NCI-H1048 (cell line): ENCODE data around the gene EHBP1.

Experiments
- DNase-seq: peaks from one replicate; lab custom pipeline; 2025; lab: John Stamatoyannopoulos, UW

The EHBP1 gene

DNA sequence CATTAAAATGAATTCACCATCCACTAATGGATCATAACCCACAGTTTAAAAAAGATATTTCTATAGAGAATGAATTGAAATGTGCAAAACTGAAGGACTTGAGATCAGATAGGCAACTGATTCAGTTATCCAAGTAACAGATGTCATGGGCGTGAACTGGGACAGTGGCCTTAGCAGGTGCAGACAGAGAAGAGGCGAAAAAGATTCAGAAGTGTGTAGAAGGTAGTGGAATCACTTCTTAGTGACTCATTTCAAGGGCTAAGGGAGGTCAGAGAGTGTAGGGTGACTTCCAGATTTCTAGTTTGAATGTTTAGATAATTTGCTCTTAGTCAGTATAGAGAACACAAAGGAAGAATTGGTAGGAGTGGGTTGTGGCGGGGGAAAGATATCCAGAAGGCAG, 79.7 kb downstream of the EHBP1 start:
- DNase-seq: no peak

DNA sequence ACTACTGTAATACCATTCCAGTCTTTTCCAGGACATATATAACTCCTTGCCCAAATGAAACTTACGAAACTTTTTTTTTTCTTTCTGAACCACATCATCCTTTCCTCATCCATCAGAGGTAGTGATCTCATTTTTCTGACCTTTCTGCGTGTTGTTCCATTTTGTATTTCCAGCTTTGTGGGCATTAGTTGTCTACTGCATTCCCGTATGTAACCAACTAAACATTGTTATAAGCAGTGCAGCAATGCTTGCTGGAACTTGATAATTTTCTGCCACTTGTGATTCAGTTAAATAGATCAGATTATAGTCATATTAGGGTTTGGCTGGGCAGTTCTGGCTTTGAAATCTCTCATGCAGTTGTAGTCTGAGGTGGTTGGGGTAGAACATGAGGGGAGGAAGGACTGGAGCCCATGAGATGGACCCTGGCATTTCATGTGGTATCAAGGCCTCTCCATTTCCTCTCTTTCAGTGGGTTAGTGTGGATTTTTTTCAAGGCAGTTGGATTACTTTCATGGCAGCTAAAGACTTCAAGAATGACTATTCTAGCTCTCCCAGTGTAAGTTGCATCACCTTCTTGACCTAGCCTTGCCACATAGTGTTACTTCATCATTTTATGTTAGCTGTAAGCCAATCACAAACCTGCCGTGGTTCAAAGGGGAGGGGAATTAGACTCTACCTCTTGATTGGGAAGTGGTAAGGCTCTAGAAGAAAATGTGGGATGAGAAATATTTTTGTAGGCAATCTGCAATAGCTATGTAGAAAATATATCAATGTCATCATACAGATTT, 80.5 kb downstream of the EHBP1 start:
- DNase-seq: no peak

DNA sequence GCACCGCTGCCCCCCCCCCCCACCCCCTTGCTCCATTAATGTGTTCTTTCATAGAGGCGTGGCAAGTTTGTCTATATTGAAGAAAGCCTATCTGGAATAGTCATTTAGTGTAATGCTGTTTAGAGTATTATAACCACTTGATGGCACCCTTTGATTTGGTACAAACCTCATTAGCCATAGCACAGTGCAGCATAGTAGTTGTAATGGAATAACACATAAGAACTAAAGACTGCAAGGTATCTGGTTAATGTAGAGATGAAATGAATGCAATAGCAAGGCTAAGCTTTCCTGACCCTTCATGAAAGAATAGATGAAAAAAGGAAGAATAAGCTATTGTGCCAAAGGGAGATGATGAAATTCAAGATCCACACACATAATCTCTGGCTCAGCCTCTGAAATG, 81.9 kb downstream of the EHBP1 start:
- no peak for DNase-seq

DNA sequence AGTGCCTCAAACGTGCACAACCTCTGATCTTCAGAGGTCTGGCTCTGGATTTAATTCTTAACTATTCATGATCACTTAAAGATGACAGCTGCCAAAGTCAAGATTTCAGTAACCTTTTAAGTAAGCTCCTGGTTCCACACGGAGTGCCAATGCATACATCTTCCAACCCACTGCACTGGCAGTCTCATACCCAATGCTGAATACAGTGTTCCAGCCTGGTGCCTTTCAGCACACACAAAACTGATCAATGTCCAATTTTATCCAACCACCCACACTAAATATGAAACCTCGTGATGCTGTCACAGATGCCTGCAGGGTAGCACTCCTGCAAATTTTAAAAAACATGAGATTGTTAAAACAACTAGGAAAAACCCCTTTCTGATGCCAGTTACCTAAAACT, 84.0 kb downstream of the EHBP1 start:
- DNase-seq: no peak

DNA sequence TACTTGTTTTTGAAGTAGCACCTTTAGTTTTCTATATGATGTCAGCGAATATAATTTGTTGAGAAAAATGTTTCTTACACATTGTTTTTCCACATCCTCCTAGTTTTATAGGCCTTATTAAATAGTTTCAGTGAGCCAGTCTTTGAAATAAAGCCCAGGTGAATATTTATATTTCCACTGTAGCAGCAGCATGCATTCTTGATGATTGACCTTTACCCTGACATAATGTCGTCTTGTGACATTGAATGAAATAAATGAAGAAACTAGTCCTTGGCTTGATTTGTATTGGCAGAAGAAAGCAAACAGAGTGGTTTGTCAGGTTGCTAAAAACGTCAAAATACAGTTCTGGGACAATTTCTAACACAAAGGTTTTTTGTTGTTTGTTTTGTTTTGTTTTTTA, 84.4 kb downstream of the EHBP1 start:
- no peak for DNase-seq

DNA sequence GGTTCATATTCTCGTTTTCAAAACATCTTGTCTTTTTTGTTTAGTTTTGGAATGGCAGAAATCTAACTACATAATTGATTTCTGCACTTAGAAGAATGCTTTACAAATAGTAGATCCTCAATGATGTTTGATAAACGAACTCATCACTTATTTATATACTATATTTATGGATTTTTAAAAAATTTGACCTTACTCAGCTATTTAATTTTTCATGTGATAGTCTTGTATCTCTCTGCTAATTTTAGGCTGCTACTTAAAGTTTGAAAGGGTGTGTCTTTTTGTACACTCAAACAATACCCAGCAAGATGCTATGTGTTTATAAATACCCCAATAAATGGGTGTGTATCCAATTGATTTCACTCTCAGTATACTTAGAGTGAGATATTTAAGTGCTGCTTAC, 86.9 kb downstream of the EHBP1 start:
- DNase-seq: no peak

DNA sequence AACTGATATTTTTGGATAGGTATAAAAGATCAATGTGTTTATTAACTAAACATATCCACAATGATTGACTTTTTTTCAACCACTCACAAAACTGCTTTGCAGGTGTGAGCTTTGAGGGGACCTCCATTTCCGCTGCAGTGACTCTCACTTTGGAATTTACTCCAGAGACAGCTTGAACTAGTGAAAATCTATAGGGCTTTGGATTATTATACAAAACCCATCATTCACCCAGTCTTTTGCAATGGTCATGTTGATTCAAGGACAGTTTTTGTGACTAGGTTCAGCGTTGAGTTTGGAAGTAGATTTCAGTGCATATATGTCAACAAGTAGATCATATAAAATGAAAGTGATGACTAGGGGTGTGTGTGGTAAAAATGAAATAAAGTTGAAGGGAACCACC, 87.7 kb downstream of the EHBP1 start:
- no peak for DNase-seq

DNA sequence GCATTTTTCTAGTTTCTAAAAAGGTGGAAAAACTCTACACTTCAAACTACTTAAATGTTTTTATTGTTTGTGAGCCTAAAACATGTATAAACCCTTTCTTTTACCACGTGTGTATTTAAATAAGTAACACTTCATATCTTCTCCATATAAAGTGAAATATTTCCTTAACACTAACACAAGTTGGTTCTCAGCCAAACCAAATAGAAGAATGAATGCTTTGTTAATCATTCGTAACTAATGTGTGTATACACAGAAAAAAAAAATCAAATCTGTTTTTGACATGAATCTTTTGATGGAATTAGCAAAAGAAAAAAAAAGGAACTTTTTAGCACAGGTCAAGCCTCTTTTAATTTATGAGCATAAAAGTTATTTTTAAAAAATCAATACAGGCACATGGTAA, 89.3 kb downstream of the EHBP1 start:
- DNase-seq: no peak

DNA sequence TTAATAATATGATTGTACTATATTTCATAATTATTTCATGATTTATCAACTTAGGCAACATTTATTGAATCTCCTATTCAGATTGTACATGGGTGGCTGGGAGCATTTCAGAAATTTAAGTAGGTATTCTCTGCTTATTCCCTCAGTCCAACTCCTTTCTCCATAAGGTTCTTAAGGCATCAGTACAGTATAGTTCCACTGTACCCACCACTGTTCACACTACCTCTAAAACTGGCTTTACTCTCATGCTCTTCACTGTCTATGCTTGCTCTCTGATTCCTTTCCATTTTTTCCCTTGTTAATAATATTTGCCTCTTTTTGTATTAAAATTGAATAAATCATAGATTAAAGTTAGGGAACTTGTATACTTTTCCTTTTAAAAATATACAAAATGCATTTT, 89.8 kb downstream of the EHBP1 start:
- no peak for DNase-seq

DNA sequence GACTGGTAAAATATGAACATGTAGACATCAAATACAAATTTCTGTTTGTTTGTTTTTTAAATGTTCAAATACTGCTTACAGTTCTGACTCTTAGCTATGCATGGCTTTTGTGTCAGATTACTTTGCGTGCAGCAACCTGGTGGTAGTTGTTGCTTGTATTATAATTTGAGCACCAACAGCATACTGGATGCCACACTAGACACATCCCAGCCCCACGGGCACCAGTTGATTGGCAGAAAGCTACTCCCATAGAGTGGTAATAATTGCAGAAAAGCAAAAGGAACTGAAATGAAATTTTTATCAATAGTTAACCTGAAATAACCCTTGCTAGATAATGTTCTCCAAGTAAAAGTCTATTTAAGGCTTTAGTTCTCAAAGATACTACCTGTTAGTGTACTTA, 91.6 kb downstream of the EHBP1 start:
- DNase-seq: no peak

DNA sequence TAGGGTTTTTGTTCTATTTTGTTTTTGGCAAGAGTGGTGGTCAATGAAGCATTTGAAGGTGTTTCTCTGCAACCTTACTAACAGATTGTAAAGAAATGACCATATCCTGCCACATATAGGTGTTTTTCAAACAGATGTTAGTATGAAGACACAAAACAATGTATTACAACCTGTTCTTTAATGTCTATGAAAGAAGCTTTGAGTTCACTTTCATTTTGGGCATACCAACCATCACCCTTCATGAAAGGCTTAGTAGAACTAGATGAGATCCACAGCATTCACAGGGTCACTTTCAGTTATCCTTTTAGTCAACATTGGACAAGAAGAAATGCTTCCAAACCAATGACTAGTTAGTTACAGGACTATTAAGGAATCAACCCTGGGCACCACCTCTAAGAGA, 95.1 kb downstream of the EHBP1 start:
- no peak for DNase-seq

DNA sequence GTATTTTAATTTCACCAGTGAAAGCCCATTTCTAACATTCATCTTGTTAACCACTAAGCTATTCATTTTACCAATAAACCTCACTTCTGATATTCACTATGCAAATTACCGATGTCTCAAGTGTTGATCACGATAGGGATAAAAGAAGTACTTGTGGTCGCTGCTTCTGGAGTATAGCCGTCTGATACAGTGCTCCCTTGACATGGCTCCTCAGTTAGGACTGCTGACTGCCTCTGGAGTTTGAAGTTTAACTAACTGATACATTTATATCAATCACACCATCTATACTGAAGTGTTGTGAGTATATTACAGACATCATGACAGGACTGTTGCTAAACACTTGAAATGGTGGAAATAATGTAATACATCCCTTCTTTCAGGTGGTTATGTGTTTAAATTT, 95.6 kb downstream of the EHBP1 start:
- no peak for DNase-seq

DNA sequence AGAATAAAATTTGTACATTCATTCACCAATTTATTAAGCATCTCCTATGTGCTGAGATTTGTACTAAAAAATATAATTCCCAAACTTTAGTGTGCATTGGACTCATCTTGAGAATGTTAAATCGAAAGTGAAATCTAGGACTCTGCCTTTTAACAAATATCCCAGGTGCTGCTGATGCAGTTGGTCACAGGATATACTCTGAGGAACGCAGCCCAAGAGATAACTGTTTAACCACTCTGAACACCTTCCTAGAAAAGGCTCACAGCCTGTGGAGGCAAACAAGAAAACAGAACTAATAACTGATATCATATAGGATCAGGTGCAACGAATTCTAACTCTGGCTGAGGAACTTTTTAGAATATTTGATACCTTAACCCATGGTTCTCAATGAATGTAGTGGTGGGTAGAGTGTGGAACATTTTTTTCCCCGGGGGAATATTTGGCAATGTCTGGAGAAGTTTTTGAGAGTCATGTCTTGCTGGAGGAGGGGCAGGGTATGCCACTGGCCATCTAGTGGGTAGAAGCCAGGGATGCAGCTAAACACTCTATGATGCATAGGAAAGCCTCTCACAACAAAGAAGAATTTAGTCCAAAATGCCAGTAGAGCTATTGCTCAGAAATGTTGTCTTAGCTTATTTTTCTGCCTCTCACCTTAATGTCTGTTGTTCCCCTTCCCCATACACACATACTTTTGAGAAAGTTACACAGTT, 96.5 kb downstream of the EHBP1 start:
- DNase-seq: no peak

DNA sequence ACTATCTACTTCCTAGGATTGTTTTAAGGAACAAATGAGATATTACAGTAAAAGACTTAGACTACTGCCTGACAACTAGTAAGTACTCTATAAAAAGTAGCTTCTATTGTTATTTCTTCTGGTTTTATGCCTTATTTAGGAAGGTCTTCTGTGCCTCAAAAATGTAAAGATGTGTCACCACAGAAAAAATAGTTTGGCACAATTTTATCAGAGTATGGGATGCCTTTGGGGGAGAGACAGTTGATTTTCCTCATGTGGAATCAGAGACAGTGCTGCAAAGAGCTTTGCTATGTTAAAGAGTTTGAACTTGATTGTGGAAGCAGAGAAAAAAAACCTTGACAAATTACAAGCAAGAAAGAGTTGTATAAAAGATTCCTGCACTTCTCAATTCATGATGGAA, 98.4 kb downstream of the EHBP1 start:
- no peak for DNase-seq

DNA sequence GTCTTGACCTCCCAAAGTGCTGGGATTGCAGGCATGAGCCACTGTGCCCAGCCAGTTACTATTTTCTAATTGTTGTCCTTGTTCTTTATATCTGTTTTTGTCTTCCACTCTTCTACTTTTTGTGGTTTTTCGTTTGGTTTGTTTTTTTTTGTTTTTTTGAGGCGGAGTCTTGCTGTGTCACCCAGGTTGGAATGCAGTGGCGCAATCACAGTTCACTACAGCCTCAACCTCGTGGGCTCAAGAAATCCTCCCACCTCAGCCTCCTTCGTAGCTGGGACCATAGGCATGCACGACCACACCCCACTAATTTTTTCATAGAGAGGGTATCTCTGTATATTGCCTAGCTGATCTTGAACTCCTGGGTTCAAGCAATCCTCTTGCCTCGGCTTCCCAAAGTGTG, 100.7 kb downstream of the EHBP1 start:
- no peak for DNase-seq

DNA sequence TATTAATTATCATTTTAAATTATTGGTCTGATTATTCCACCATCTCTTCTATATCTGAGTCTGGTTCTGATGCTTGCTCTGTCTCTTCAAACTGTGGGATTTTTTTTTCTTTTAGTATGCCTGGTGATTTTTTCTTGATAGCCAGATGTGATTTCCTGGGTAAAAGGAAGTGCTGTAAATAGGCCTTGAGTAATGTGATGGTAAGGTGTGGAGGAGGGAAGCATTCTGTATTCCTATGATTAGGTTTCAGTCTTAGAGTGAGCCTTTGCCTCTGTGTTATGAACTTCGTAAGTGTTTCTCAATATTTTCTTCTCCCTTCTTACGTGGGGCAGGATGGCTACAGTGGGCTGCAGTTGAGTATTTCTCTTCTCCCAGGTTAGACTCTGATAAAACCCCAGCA, 103.0 kb downstream of the EHBP1 start:
- DNase-seq: no peak

DNA sequence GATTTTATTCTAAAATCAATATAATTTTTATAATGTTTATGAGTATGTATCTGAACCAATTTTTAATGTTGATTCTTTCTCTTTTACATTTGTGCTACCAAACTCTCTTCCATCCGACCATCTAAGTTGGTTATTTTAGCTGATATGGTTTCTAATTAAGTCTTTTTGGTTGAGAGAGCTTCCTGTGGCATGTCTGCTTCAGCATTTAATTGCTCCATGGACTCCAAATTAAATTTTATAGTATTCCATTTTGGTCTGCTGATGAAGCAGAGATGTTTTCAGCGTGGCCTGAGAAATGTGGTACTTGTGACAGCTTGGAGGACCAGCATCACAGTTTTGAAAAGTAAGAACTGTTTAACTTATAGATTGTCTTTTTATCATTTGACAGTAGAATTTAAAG, 105.6 kb downstream of the EHBP1 start:
- no peak for DNase-seq

DNA sequence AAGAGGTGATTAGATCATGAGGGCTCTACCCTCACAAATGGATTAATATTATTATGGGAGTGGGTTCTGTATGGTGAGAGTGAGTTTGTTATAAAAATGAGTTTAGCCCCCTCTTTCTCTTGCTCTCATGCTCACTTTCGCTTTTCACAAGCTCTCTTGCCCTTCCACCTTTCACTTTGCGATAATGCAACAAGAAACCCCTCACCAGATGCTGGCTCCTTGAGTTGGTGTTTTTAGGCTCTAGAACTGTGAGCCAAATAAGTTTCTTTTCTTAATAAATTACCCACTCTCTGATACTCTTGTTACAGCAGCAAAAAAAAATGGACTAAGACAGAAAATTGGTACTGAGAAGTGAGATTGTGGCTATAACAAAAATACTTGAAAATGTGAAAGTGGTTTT, 106.5 kb downstream of the EHBP1 start:
- DNase-seq: no peak

DNA sequence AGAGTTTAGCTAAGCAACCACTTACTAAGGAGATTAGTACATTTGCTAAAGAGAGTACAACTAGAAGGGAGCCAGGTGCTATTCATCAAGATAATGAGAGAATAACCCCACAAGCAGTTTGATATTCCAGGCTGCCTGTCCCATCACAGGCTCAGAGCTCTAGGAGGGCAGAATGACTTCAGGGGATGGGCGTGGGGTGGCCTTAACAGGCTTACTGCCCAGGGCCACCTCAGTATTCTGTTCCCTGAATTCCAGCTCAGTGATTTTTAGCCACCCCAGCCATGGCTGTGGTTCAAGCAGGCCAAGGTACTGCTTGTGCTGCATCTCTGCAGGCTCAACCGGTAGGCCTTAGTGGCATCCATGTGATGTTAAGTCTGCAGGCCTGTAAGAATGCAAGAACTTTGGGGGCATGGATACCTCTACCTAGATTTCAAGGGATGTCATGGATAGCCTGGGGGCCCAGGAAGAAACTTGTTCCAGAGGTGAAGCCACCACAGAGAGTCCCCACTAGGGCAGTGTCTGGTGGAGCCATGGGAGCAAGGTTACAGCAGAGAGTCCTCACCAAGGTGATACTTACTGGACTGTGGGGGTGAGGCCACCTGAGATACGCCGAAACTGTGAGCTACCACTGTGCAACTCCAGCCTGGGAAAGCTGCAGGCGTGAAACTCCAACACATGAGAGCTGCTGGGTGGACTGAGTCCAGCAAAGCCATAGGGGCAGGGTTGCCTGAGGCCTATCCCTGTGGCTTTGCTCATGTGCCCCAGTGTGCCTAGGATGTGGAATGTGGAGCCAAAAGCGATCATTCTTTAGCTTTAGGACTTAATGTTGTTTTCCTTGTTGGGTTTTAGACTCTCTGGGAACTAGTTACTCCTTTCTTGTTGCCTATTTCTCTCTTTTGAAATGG, 107.7 kb downstream of the EHBP1 start:
- no peak for DNase-seq

DNA sequence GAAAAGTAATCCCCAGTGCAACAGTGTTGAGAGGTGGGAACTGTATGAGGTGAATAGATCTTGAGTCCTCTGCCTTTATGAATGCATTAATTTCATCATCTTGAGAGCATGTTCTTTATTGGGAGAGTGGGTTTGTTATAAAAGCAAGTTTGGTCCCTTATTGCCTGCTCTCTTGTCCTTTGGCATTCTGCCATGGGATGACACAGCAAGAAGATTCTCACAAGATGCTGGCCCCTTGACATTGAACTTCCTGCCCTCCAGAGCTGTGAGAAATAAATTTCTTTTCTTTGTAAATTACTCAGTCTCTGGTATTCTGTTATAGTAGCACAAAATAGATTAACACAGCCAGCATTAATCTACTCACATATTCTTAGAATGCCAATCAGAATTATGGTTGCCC, 108.6 kb downstream of the EHBP1 start:
- no peak for DNase-seq

DNA sequence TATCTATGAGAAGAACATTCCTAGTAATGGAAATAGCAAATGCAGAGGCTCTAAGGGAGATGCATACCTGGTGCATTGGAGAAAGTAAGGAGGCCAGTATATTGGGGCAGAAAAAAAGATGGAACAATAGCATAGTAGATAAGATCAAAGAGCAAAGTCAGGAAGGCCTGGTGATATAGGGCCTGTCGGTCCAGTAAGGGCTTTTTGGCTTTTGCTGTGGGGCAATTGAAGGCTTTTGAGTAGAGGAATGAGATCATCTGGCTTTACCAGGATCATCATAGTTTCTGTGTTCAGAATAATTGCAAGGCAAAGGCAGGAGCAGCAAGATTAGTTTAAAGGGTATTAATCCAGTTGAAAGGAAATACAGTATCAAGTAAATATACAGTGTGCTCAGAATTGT, 111.8 kb downstream of the EHBP1 start:
- no peak for DNase-seq

DNA sequence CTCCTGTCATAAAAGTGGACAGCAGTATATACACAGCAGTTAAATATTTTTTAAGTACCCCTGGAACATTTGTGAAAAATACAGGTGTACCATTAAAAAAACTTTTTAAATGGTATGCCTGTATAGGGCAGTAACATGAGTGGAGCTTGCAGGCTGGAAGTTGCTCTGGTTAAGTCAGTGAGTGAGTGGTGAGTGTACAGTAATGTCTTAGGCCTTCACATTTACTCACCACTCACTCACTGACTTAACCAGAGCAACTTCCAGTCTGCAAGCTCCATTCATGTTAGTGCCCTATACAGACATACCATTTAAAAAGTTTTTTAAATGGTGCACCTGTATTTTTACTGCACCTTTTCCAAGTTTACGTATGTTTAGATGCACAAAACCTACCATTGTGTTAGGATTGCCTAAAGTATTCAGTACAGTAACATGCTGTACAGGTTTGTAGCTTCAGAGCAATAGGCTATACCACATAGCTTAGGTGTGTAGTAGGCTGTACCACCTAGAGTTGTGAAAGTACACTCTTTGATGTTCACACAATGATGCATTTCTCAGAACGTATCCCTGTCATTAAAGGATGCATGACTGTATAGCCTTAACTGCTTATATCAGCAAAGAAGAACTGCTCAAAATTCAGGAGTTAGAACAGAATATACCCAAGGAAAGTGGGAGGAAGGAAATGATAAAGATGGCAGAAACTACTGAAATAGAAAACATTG, 112.6 kb downstream of the EHBP1 start:
- no peak for DNase-seq
